ENCODE results near the gene NR2F6.
A peak's percentile ranks its signal among the peaks of the same experiment; 100 is the strongest.

NR2F6 gene

GRCh38 chr19:17262557-17262956 lies 16.8 kb upstream of the NR2F6 start:
- no peak for TF ChIP-seq ESRRG (CRISPR knock-in tag; IDR thresholded peaks at IDR 0.05)
- no peak for TF ChIP-seq ISL1 (CRISPR knock-in tag; IDR thresholded peaks at IDR 0.05)
- TF ChIP-seq ZNF8 (CRISPR knock-in tag; IDR thresholded peaks at IDR 0.05), result no peak
- TF ChIP-seq ARNTL (CRISPR knock-in tag; IDR thresholded peaks at IDR 0.05; ENCODE audit: borderline replicate concordance, low read depth), result no peak
- no peak for TF ChIP-seq TOX (CRISPR knock-in tag; IDR thresholded peaks at IDR 0.05; ENCODE audit: borderline replicate concordance)
- no peak for TF ChIP-seq POU6F1 (CRISPR knock-in tag; IDR thresholded peaks at IDR 0.05; ENCODE audit: borderline replicate concordance, low read depth)
- no peak for TF ChIP-seq ZC3H10 (CRISPR knock-in tag; IDR thresholded peaks at IDR 0.05)
- no peak for TF ChIP-seq CSRNP3 (CRISPR knock-in tag; IDR thresholded peaks at IDR 0.05)
- no peak for TF ChIP-seq CSDC2 (CRISPR knock-in tag; IDR thresholded peaks at IDR 0.05)
- TF ChIP-seq ZNF565 (CRISPR knock-in tag; conservative IDR thresholded peaks at IDR 0.05; ENCODE audit: low read depth), result no peak
- no peak for TF ChIP-seq PPARA (CRISPR knock-in tag; IDR thresholded peaks at IDR 0.05; ENCODE audit: borderline replicate concordance)
- TF ChIP-seq ZFP3 (CRISPR knock-in tag; IDR thresholded peaks at IDR 0.05), result no peak
- ATAC-seq, result no peak

- no peak for TF ChIP-seq ZC3H10 (CRISPR knock-in tag; IDR thresholded peaks at IDR 0.05)
- TF ChIP-seq CSRNP3 (CRISPR knock-in tag; IDR thresholded peaks at IDR 0.05), result no peak
- no peak for TF ChIP-seq ZFP3 (CRISPR knock-in tag; IDR thresholded peaks at IDR 0.05)
- no peak for TF ChIP-seq RARB (CRISPR knock-in tag; IDR thresholded peaks at IDR 0.05)
- TF ChIP-seq ZNF565 (CRISPR knock-in tag; conservative IDR thresholded peaks at IDR 0.05; ENCODE audit: low read depth), result no peak
- no peak for TF ChIP-seq ZNF8 (CRISPR knock-in tag; IDR thresholded peaks at IDR 0.05)
- TF ChIP-seq ZFP30 (CRISPR knock-in tag; IDR thresholded peaks at IDR 0.05), result no peak
- no peak for TF ChIP-seq CSDC2 (CRISPR knock-in tag; IDR thresholded peaks at IDR 0.05)
- no peak for TF ChIP-seq SNAI2 (CRISPR knock-in tag; IDR thresholded peaks at IDR 0.05)
- TF ChIP-seq POU6F1 (CRISPR knock-in tag; IDR thresholded peaks at IDR 0.05; ENCODE audit: borderline replicate concordance, low read depth), result no peak
- no peak for TF ChIP-seq CREB5 (CRISPR knock-in tag; IDR thresholded peaks at IDR 0.05; ENCODE audit: low read depth)
- peak; percentile 98 for ATAC-seq
Measured at GRCh38 chr19:17260842-17261325, 15.2 kb upstream of the NR2F6 start.

GRCh38 chr19:17259934-17260333 lies 14.2 kb upstream of the NR2F6 start:
- ATAC-seq, result no peak
- no peak for TF ChIP-seq TSHZ2 (CRISPR knock-in tag; IDR thresholded peaks at IDR 0.05)
- TF ChIP-seq TOX (CRISPR knock-in tag; IDR thresholded peaks at IDR 0.05; ENCODE audit: borderline replicate concordance), result no peak
- TF ChIP-seq PPARA (CRISPR knock-in tag; IDR thresholded peaks at IDR 0.05; ENCODE audit: borderline replicate concordance), result no peak
- no peak for TF ChIP-seq ZFP3 (CRISPR knock-in tag; IDR thresholded peaks at IDR 0.05)
- TF ChIP-seq OSR1 (CRISPR knock-in tag; IDR thresholded peaks at IDR 0.05), result no peak
- TF ChIP-seq CSDC2 (CRISPR knock-in tag; IDR thresholded peaks at IDR 0.05), result no peak
- no peak for TF ChIP-seq SNAI2 (CRISPR knock-in tag; IDR thresholded peaks at IDR 0.05)
- TF ChIP-seq ESRRG (CRISPR knock-in tag; IDR thresholded peaks at IDR 0.05), result no peak
- TF ChIP-seq BACH2 (CRISPR knock-in tag; IDR thresholded peaks at IDR 0.05; ENCODE audit: borderline replicate concordance), result no peak
- TF ChIP-seq ZFP30 (CRISPR knock-in tag; IDR thresholded peaks at IDR 0.05), result no peak
